ENCODE results near the gene EMILIN2.

DNA sequence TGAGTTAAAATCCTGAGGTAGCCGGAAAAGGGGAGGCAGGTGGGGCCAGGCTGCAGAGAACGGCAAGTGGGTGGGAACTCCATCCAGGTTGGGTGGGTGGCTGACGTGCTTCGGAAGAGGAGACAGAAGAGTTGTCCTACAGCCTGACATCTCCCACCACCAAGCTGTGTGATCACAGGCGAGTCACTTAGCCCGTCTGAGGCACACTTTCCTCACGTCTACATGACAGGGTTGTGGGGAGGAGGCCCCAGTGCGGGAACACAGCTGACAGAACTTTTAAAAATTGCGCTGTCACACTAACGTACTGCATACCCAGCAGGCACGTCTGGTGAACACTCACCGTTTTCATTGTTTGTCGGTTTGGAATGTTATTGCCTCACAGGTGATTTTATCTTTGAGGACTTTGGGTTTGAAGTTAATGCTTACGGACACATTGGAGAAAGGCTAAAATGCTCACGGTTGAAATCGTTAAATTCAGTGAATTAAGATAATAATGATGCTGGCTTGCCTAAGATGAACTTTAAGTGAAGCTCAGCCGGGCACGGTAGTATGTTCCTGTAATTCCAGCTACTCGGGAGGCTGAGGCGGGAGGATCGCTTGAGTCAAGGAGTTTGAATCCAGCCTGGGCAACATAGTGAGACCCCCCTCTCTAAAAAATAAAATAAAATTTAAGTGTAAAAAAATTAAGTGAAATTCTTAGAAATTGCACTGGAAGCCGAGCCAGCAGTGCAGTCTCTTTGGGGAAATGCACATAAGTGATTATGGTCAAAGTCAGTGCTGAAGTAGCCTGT, 8.9 kb downstream of the EMILIN2 start:
- TF ChIP-seq, protein P1, sequence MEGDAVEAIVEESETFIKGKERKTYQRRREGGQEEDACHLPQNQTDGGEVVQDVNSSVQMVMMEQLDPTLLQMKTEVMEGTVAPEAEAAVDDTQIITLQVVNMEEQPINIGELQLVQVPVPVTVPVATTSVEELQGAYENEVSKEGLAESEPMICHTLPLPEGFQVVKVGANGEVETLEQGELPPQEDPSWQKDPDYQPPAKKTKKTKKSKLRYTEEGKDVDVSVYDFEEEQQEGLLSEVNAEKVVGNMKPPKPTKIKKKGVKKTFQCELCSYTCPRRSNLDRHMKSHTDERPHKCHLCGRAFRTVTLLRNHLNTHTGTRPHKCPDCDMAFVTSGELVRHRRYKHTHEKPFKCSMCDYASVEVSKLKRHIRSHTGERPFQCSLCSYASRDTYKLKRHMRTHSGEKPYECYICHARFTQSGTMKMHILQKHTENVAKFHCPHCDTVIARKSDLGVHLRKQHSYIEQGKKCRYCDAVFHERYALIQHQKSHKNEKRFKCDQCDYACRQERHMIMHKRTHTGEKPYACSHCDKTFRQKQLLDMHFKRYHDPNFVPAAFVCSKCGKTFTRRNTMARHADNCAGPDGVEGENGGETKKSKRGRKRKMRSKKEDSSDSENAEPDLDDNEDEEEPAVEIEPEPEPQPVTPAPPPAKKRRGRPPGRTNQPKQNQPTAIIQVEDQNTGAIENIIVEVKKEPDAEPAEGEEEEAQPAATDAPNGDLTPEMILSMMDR (conservative IDR thresholded peaks at IDR 0.05), result no peak
- TF ChIP-seq EZH2 (IDR thresholded peaks at IDR 0.05; ENCODE audit: low read depth), result no peak

Measured in PC-9 (cell line).